GM18502 (cell line): ENCODE measurements around the gene FEN1.

ENCODE experiments used
- ATAC-seq: cut with Tn5 transposase; IDR thresholded peaks from one replicate; pipeline ENCODE4 v1.9.1; 2021; ENCODE audit warnings: mild to moderate bottlenecking; ENCODE audit not compliant: unreplicated experiment, poor library complexity

Gene FEN1

GRCh38 chr11:61815790-61816735 lies 23.4 kb downstream of the FEN1 start:
- peak; percentile 29 for ATAC-seq

GRCh38 chr11:61816736-61817455 lies 24.2 kb downstream of the FEN1 start, which contains the start of gene FADS1:
Gene FADS1, minus strand, starts transcription at chr11:61817003. Its CDS starts 74 bp downstream, at chr11:61816929.
- peak; percentile 59 for ATAC-seq

- no peak for ATAC-seq
Measured at GRCh38 chr11:61817471-61818202, 24.9 kb downstream of the FEN1 start.

- no peak for ATAC-seq
Measured at GRCh38 chr11:61820174-61820573, 27.5 kb downstream of the FEN1 start.

- peak; percentile 5 for ATAC-seq
Measured at GRCh38 chr11:61826930-61827570, 34.3 kb downstream of the FEN1 start.

- ATAC-seq, result peak; percentile 69
Measured at GRCh38 chr11:61827571-61828378, 35.1 kb downstream of the FEN1 start, which contains the start of gene FADS2. Gene FADS2, plus strand, starts transcription at chr11:61828300. Its CDS starts 91 bp downstream, at chr11:61828391.

GRCh38 chr11:61828379-61828628 lies 35.6 kb downstream of the FEN1 start:
- ATAC-seq, result peak; percentile 3

- ATAC-seq, result peak; percentile 32
Measured at GRCh38 chr11:61828629-61829407, 36.1 kb downstream of the FEN1 start.

- ATAC-seq, result no peak
Measured at GRCh38 chr11:61829806-61830205, 37.1 kb downstream of the FEN1 start.

GRCh38 chr11:61830237-61831105 lies 37.8 kb downstream of the FEN1 start:
- no peak for ATAC-seq

- ATAC-seq, result no peak
Measured at GRCh38 chr11:61832207-61832606, 39.5 kb downstream of the FEN1 start.

GRCh38 chr11:61832754-61833153 lies 40.0 kb downstream of the FEN1 start:
- ATAC-seq, result no peak

GRCh38 chr11:61833471-61833870 lies 40.8 kb downstream of the FEN1 start:
- ATAC-seq, result no peak

- ATAC-seq, result no peak
Measured at GRCh38 chr11:61833926-61834277, 41.2 kb downstream of the FEN1 start.

- peak; percentile 90 for ATAC-seq
Measured at GRCh38 chr11:61834278-61835048, 41.8 kb downstream of the FEN1 start.

- no peak for ATAC-seq
Measured at GRCh38 chr11:61836193-61836592, 43.5 kb downstream of the FEN1 start.

GRCh38 chr11:61837411-61838005 lies 44.8 kb downstream of the FEN1 start:
- ATAC-seq, result no peak
